ENCODE results near the gene CNNM1.

Gene CNNM1

DNA sequence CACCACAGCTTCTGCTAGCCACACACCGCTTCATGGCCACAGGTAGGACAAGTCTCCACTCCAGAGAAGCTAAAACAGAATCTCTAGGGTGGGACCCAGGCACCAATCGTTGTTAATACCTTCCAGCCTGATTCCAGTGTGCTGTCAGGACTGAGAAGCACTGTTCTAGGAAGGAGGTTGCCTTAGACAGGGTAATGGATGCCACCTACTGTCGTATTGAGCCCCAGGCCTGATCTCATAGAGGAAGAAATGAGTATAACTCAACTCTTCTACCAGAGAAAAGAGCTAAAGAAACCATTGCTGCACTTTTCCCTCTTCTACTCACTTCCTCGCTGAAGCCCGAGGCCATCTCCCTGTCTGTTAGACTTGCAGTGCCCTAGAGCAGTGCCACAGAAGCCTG is 31.8 kb downstream of the CNNM1 start:
- Histone ChIP-seq H2AK5ac (ENCODE audit: low read length) (no peak overlapping the region), H3K23ac (ENCODE audit: low read length) (no peak overlapping the region), H4K8ac (ENCODE audit: low read depth, low read length) (no peak overlapping the region), H3K9ac (ENCODE audit: low read length) (no peak overlapping the region), H3K4me3 (ENCODE audit: low read depth, low read length) (no peak overlapping the region), H3K4me2 (ENCODE audit: low read length) (no peak overlapping the region), H3K79me1 (ENCODE audit: low read length) (no peaks in the 10 kb centered on the region), H3K4ac (ENCODE audit: low read depth, low read length) (no peak overlapping the region), H3K9me3 (ENCODE audit: insufficient read depth, low read depth, low read length) (no peaks in the 10 kb centered on the region), H3K27me3 (ENCODE audit: insufficient read depth, low read length) (no peaks in the 10 kb centered on the region), H2BK120ac (ENCODE audit: insufficient read depth, low read length, poor library complexity) (no peak overlapping the region), H2BK5ac (ENCODE audit: low read depth, low read length, poor library complexity) (no peak overlapping the region), H2AFZ (ENCODE audit: insufficient read depth, low read length, poor library complexity) (no peak overlapping the region), H3K14ac (ENCODE audit: low read length) (no peak overlapping the region), H3K18ac (ENCODE audit: low read length) (no peak overlapping the region), H3K27ac (ENCODE audit: low read depth, low read length) (no peak overlapping the region), H3K4me1 (ENCODE audit: control insufficient read depth in 1 of 2, insufficient read depth in 2 of 2, low read length in 2 of 2) (no peaks in the 10 kb centered on the region), H4K12ac (ENCODE audit: low read depth, low read length) (no peak overlapping the region), H2BK12ac (ENCODE audit: low read length) (no peak overlapping the region), H4K91ac (ENCODE audit: low read depth, low read length) (no peak overlapping the region), H3K79me2 (ENCODE audit: control insufficient read depth, insufficient read depth, low read length, poor library complexity) (no peaks in the 10 kb centered on the region), H3K36me3 (ENCODE audit: control insufficient read depth in 1 of 2, insufficient read depth in 2 of 2, low read length in 2 of 2) (no peaks in the 10 kb centered on the region)
- DNase-seq, result no peak
- WGBS (ENCODE audit: extremely low coverage, insufficient coverage, insufficient read length), result no CpG with 5 or more reads among the region's 5 CpGs

DNA sequence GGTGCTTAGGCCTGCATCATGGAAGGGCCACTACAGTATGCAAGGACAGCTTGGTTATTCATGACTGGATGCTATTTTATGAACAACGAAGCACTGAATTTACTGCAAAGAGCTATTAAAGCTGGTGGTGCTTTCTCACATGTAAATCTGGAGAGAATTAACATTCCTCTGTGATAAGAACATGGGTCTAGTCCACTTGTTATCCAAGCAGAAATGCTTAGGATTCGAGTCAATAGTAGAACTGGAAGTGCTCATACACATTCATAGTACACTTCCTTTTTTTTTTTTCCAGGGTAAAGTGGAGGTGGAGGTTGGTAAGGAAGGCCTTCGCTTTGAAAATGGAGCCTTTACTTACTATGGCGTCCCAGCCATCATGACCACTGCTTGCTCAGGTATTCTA is 35.0 kb downstream of the CNNM1 start:
- Histone ChIP-seq H2BK5ac (ENCODE audit: low read depth, low read length, poor library complexity) (no peak overlapping the region), H3K14ac (ENCODE audit: low read length) (no peak overlapping the region), H3K9me3 (ENCODE audit: insufficient read depth, low read depth, low read length) (no peaks in the 10 kb centered on the region), H3K27me3 (ENCODE audit: insufficient read depth, low read length) (no peaks in the 10 kb centered on the region), H2AK5ac (ENCODE audit: low read length) (no peak overlapping the region), H3K23ac (ENCODE audit: low read length) (no peak overlapping the region), H3K79me1 (ENCODE audit: low read length) (no peaks in the 10 kb centered on the region), H4K91ac (ENCODE audit: low read depth, low read length) (no peak overlapping the region), H3K18ac (ENCODE audit: low read length) (no peak overlapping the region), H2BK12ac (ENCODE audit: low read length) (no peak overlapping the region), H2BK120ac (ENCODE audit: insufficient read depth, low read length, poor library complexity) (no peak overlapping the region), H3K9ac (ENCODE audit: low read length) (no peak overlapping the region), H3K4me1 (ENCODE audit: control insufficient read depth in 1 of 2, insufficient read depth in 2 of 2, low read length in 2 of 2) (peaks cover 4 to 6% of the 10 kb centered on the region in 2 experiments), H4K12ac (ENCODE audit: low read depth, low read length) (no peak overlapping the region), H3K27ac (ENCODE audit: low read depth, low read length) (no peak overlapping the region), H4K8ac (ENCODE audit: low read depth, low read length) (no peak overlapping the region), H2AFZ (ENCODE audit: insufficient read depth, low read length, poor library complexity) (no peak overlapping the region), H3K4me2 (ENCODE audit: low read length) (no peak overlapping the region), H3K36me3 (ENCODE audit: control insufficient read depth in 1 of 2, insufficient read depth in 2 of 2, low read length in 2 of 2) (no peaks in the 10 kb centered on the region), H3K79me2 (ENCODE audit: control insufficient read depth, insufficient read depth, low read length, poor library complexity) (no peaks in the 10 kb centered on the region), H3K4ac (ENCODE audit: low read depth, low read length) (no peak overlapping the region), H3K4me3 (ENCODE audit: low read depth, low read length) (no peak overlapping the region)
- WGBS (ENCODE audit: extremely low coverage, insufficient coverage, insufficient read length), result no CpG with 5 or more reads among the region's 4 CpGs
- no peak for DNase-seq

- no peak overlapping the region for H3K9ac ChIP-seq (ENCODE audit: low read length)
- WGBS (ENCODE audit: extremely low coverage, insufficient coverage, insufficient read length), result no CpG with 5 or more reads among the region's 1 CpG
Observed at GRCh38 chr10:99365311-99365710, 36.2 kb downstream of the CNNM1 start.

GRCh38 chr10:99365736-99366135 is 36.6 kb downstream of the CNNM1 start:
- Histone ChIP-seq H2BK5ac (ENCODE audit: low read depth, low read length, poor library complexity) (no peak overlapping the region), H4K91ac (ENCODE audit: low read depth, low read length) (no peak overlapping the region), H3K79me1 (ENCODE audit: low read length) (no peaks in the 10 kb centered on the region), H3K23ac (ENCODE audit: low read length) (no peak overlapping the region), H3K4me2 (ENCODE audit: low read length) (no peak overlapping the region), H4K12ac (ENCODE audit: low read depth, low read length) (no peak overlapping the region), H3K4me1 (ENCODE audit: control insufficient read depth in 1 of 2, insufficient read depth in 2 of 2, low read length in 2 of 2) (peaks cover 4 to 8% of the 10 kb centered on the region in 2 experiments), H2AFZ (ENCODE audit: insufficient read depth, low read length, poor library complexity) (no peak overlapping the region), H2BK120ac (ENCODE audit: insufficient read depth, low read length, poor library complexity) (no peak overlapping the region), H3K14ac (ENCODE audit: low read length) (no peak overlapping the region), H3K18ac (ENCODE audit: low read length) (no peak overlapping the region), H3K9ac (ENCODE audit: low read length) (no peak overlapping the region), H3K4me3 (ENCODE audit: low read depth, low read length) (no peak overlapping the region), H3K9me3 (ENCODE audit: insufficient read depth, low read depth, low read length) (no peaks in the 10 kb centered on the region), H3K79me2 (ENCODE audit: control insufficient read depth, insufficient read depth, low read length, poor library complexity) (no peaks in the 10 kb centered on the region), H4K8ac (ENCODE audit: low read depth, low read length) (no peak overlapping the region), H3K36me3 (ENCODE audit: control insufficient read depth in 1 of 2, insufficient read depth in 2 of 2, low read length in 2 of 2) (no peaks in the 10 kb centered on the region), H3K4ac (ENCODE audit: low read depth, low read length) (no peak overlapping the region), H3K27ac (ENCODE audit: low read depth, low read length) (no peak overlapping the region), H2AK5ac (ENCODE audit: low read length) (no peak overlapping the region), H3K27me3 (ENCODE audit: insufficient read depth, low read length) (no peaks in the 10 kb centered on the region), H2BK12ac (ENCODE audit: low read length) (no peak overlapping the region)
- no CpG with 5 or more reads among the region's 1 CpG for WGBS (ENCODE audit: extremely low coverage, insufficient coverage, insufficient read length)
- no peak for DNase-seq

More at GRCh38 chr10:99365311-99365710, 36.2 kb downstream of the CNNM1 start:
- H4K12ac ChIP-seq (ENCODE audit: low read depth, low read length), result no peak overlapping the region
- no peak overlapping the region for H2BK12ac ChIP-seq (ENCODE audit: low read length)
- no peak overlapping the region for H2BK120ac ChIP-seq (ENCODE audit: insufficient read depth, low read length, poor library complexity)
- no peak overlapping the region for H4K8ac ChIP-seq (ENCODE audit: low read depth, low read length)
- H3K18ac ChIP-seq (ENCODE audit: low read length), result no peak overlapping the region
- no peak for DNase-seq
- H3K4ac ChIP-seq (ENCODE audit: low read depth, low read length), result no peak overlapping the region
- H2BK5ac ChIP-seq (ENCODE audit: low read depth, low read length, poor library complexity), result no peak overlapping the region
- no peaks in the 10 kb centered on the region for H3K27me3 ChIP-seq (ENCODE audit: insufficient read depth, low read length)
- H3K23ac ChIP-seq (ENCODE audit: low read length), result no peak overlapping the region
- H3K4me1 ChIP-seq (ENCODE audit: control insufficient read depth in 1 of 2, insufficient read depth in 2 of 2, low read length in 2 of 2), result peaks cover 4 to 8% of the 10 kb centered on the region in 2 experiments
- no peak overlapping the region for H2AFZ ChIP-seq (ENCODE audit: insufficient read depth, low read length, poor library complexity)
- no peaks in the 10 kb centered on the region for H3K79me2 ChIP-seq (ENCODE audit: control insufficient read depth, insufficient read depth, low read length, poor library complexity)
- no peak overlapping the region for H3K14ac ChIP-seq (ENCODE audit: low read length)
- H3K36me3 ChIP-seq (ENCODE audit: control insufficient read depth in 1 of 2, insufficient read depth in 2 of 2, low read length in 2 of 2), result no peaks in the 10 kb centered on the region
- no peaks in the 10 kb centered on the region for H3K79me1 ChIP-seq (ENCODE audit: low read length)
- H2AK5ac ChIP-seq (ENCODE audit: low read length), result no peak overlapping the region
- H4K91ac ChIP-seq (ENCODE audit: low read depth, low read length), result no peak overlapping the region
- no peak overlapping the region for H3K27ac ChIP-seq (ENCODE audit: low read depth, low read length)
- H3K9me3 ChIP-seq (ENCODE audit: insufficient read depth, low read depth, low read length), result no peaks in the 10 kb centered on the region
- H3K4me2 ChIP-seq (ENCODE audit: low read length), result no peak overlapping the region
- no peak overlapping the region for H3K4me3 ChIP-seq (ENCODE audit: low read depth, low read length)

Measured in trophoblast cell (in vitro differentiated cells and primary cell).